IMR-90 (cell line): Measurements from ENCODE around the gene UBE2K.
"Not testable (repeated sequence)": the region's sequence is repeated elsewhere in the genome, so short reads cannot be mapped to it uniquely, and the experiment has no call there.

Experiments used
- CEBPB ChIP-seq: IDR thresholded peaks from 2 replicates; pipeline ENCODE4 v1.6.1; 2012; ENCODE audit warnings: low read depth, low read length, improper control_type of control experiment
- CTCF ChIP-seq: conservative IDR thresholded peaks from 2 replicates; pipeline ENCODE4 v1.5.1; 2012; ENCODE audit warnings: mild to moderate bottlenecking, low read depth, low read length, improper control_type of control experiment
- ELK1 ChIP-seq: fragments of 150-350 bp; IDR thresholded peaks from 2 replicates; pipeline ENCODE4 v1.6.1; 2016; ENCODE audit warnings: low read depth, mild to moderate bottlenecking, low read length, moderate library complexity, borderline replicate concordance
- POLR2A ChIP-seq: IDR thresholded peaks from 2 replicates; pipeline ENCODE4 v1.6.1; 2012; ENCODE audit warnings: mild to moderate bottlenecking, low read depth, low read length
- RAD21 ChIP-seq: IDR thresholded peaks from 2 replicates; pipeline ENCODE4 v1.6.1; 2012; ENCODE audit warnings: low read length, improper control_type of control experiment
- SMC3 ChIP-seq: fragments of 150-350 bp; IDR thresholded peaks from 2 replicates; pipeline ENCODE4 v1.6.1; 2016; ENCODE audit warnings: low read depth, mild to moderate bottlenecking, antibody characterized with exemption, low read length, moderate library complexity
- USF2 ChIP-seq: fragments of 150-350 bp; IDR thresholded peaks from 2 replicates; pipeline ENCODE4 v1.6.1; 2017; ENCODE audit warnings: mild to moderate bottlenecking, antibody characterized with exemption, low read length, low read depth

GRCh38 chr4:39781988-39782387 is 84.1 kb downstream of the UBE2K start:
- TF ChIP-seq USF2, CTCF, ELK1, CEBPB, POLR2A, RAD21, SMC3: not testable (repeated sequence)
